Liver (tissue), 9 donors: Measurements from ENCODE around the gene COL11A1. TPM values are rescaled to one million over a fixed set of nuclear protein-coding genes. Genes with fewer than 3 reads are reported as not detected.

Experiments
- DNase-seq: peaks from one replicate; pipeline ENCODE4 v3.0.0-alpha.2; 2017; ENCODE audit warnings: low spot score
- H3K27ac ChIP-seq, 2 donors: one replicate each; pipeline ENCODE4 v1.7.0; 2013; ENCODE audit warnings: inconsistent platforms in 2 of 2, low read length in 2 of 2, control low read depth in 1 of 2, low read depth in 1 of 2, mild to moderate bottlenecking in 1 of 2
- H3K27me3 ChIP-seq, 4 donors: one replicate each; pipeline versions ENCODE4 v1.6.1 to v1.7.0; 2013; ENCODE audit warnings: low read length in 3 of 4, inconsistent platforms in 1 of 4, mild to moderate bottlenecking in 1 of 4, moderate library complexity in 1 of 4; ENCODE audit not compliant: control insufficient read depth in 4 of 4, insufficient read depth in 4 of 4
- H3K36me3 ChIP-seq, 4 donors: one replicate each; pipeline versions ENCODE4 v1.6.1 to v1.7.0; 2013; ENCODE audit warnings: low read length in 3 of 4, mild to moderate bottlenecking in 3 of 4, low read depth in 1 of 4, moderate library complexity in 1 of 4; ENCODE audit not compliant: control insufficient read depth in 4 of 4, insufficient read depth in 3 of 4
- H3K4me1 ChIP-seq, 4 donors: one replicate each; pipeline versions ENCODE4 v1.6.1 to v1.7.0; 2013; ENCODE audit warnings: low read length in 3 of 4, mild to moderate bottlenecking in 3 of 4, moderate library complexity in 1 of 4; ENCODE audit not compliant: control insufficient read depth in 4 of 4, insufficient read depth in 4 of 4
- H3K4me3 ChIP-seq, 3 donors: one replicate each; pipeline versions ENCODE4 v1.6.1 to v1.7.0; 2013; ENCODE audit warnings: low read length in 3 of 3, control low read depth in 1 of 3, low read depth in 1 of 3, mild to moderate bottlenecking in 1 of 3
- H3K9ac ChIP-seq, 2 donors: one replicate each; pipeline ENCODE4 v1.7.0; 2013; ENCODE audit warnings: low read length in 2 of 2, mild to moderate bottlenecking in 2 of 2, moderate library complexity in 2 of 2, control low read depth in 1 of 2, low read depth in 1 of 2
- H3K9me3 ChIP-seq, 4 donors: one replicate each; pipeline versions ENCODE4 v1.6.1 to v1.7.0; 2013; ENCODE audit warnings: low read length in 3 of 4; ENCODE audit not compliant: control insufficient read depth in 4 of 4
- CTCF ChIP-seq: fragments of 150-350 bp; IDR thresholded peaks from 2 replicates; pipeline ENCODE4 v1.5.1; 2017; ENCODE audit warnings: improper control_type of control experiment, low read depth, low read length; ENCODE audit not compliant: missing input control
- FOXA1 ChIP-seq: IDR thresholded peaks from 2 replicates; pipeline ENCODE4 v1.6.1; 2016; ENCODE audit warnings: antibody characterized with exemption
- FOXA2 ChIP-seq: IDR thresholded peaks from 2 replicates; pipeline ENCODE4 v1.6.1; 2016; ENCODE audit warnings: antibody characterized with exemption
- HNF4A ChIP-seq, 2 donors: conservative IDR thresholded peaks; 2 replicates each; pipeline ENCODE4 v1.6.1; 2016; ENCODE audit warnings: antibody characterized with exemption in 2 of 2, mild to moderate bottlenecking in 2 of 2
- NR2F2 ChIP-seq: IDR thresholded peaks from 2 replicates; pipeline ENCODE4 v1.6.1; 2016; ENCODE audit warnings: antibody characterized with exemption
- RAD21 ChIP-seq, 2 donors: IDR thresholded peaks; 2 replicates each; pipeline ENCODE4 v1.6.1; 2016; ENCODE audit warnings: antibody characterized with exemption in 2 of 2, mild to moderate bottlenecking in 2 of 2
- REST ChIP-seq: IDR thresholded peaks from 2 replicates; pipeline ENCODE4 v1.6.1; 2016; ENCODE audit warnings: antibody characterized with exemption, mild to moderate bottlenecking
- RXRA ChIP-seq, 2 donors: IDR thresholded peaks; 2 replicates each; pipeline ENCODE4 v1.6.1; 2017 to 2018; ENCODE audit warnings: antibody characterized with exemption in 2 of 2, mild to moderate bottlenecking in 1 of 2
- SP1 ChIP-seq: IDR thresholded peaks from 2 replicates; pipeline ENCODE4 v1.6.1; 2018; ENCODE audit warnings: antibody characterized with exemption, mild to moderate bottlenecking
- WGBS: extraction: QIAGEN DNeasy Blood & Tissue Kit; methylation state at CpG from one replicate; pipeline ENCODE4 v1.1.7; 2013; 5-methylcytosine and 5-hydroxymethylcytosine counted together
- polyA plus RNA-seq, 2 donors: library from polyadenylated mRNA; stranded (reverse) in 1 of 2; unstranded in 1 of 2; fragments of 200-250 nt in 1 of 2; fragments of >200 nt in 1 of 2; fragmentation: Nextera tagmentation in 1 of 2; extraction: Ambion mirVana in 1 of 2; gene quantifications; one replicate each; pipeline versions ENCODE4 v1.2.1 to v1.2.3, GENCODE V29; 2013 to 2015
- total RNA-seq, 2 donors: library from RNA; depleted of rRNA; stranded (reverse); fragments of >200 nt; gene quantifications; one replicate each; pipeline ENCODE4 v1.2.3, GENCODE V29; 2014
- TF ChIP-seq, protein P1 (sequence below): IDR thresholded peaks from 2 replicates; pipeline ENCODE4 v1.6.1; 2016; ENCODE audit warnings: antibody characterized with exemption
- TF ChIP-seq, protein P2 (sequence below): IDR thresholded peaks from 2 replicates; pipeline ENCODE4 v1.6.1; 2016; ENCODE audit warnings: antibody characterized with exemption
- donor health status: healthy.
- donor health status: healthy.
- donor health status: healthy.
- donor health status: healthy.
- donor health status: healthy.

The COL11A1 gene
- total and polyA plus RNA-seq, 4 donors = 0.01 to 0.42 TPM; not detected in 2

DNA sequence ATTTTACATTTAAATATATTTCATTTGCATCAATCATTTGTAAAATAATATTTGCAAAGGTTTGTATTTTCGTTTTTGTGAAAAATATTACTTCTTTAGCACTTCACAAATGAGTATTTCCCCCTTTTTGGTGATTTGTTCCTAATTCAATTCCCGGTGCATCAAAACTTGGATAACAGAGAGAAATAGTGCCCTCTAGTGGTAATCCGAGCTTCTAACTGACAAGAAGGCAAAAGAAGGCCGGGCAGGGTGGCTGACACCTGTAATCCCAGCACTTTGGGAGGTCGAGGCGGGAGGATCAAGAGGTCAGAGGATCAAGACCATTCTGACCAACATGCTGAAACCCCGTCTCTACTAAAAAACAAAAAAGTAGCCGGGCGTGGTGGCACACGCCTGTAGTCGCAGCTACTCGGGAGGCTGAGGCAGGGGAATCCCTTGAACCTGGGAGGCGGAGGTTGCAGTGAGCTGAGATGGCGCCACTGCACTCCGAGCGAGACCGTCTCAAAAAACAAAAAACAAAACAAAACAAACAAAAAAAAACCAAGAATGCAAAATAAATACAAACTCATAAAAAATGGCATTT is 137.7 kb downstream of the COL11A1 start:
- no peak for DNase-seq
- TF ChIP-seq, protein P1, sequence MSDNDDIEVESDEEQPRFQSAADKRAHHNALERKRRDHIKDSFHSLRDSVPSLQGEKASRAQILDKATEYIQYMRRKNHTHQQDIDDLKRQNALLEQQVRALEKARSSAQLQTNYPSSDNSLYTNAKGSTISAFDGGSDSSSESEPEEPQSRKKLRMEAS = no peak
- peak; percentile 34 for TF ChIP-seq CTCF
- peak; percentile 41 to 57 for TF ChIP-seq RAD21 (IDR thresholded peaks at IDR 0.05)
- TF ChIP-seq, protein P2, sequence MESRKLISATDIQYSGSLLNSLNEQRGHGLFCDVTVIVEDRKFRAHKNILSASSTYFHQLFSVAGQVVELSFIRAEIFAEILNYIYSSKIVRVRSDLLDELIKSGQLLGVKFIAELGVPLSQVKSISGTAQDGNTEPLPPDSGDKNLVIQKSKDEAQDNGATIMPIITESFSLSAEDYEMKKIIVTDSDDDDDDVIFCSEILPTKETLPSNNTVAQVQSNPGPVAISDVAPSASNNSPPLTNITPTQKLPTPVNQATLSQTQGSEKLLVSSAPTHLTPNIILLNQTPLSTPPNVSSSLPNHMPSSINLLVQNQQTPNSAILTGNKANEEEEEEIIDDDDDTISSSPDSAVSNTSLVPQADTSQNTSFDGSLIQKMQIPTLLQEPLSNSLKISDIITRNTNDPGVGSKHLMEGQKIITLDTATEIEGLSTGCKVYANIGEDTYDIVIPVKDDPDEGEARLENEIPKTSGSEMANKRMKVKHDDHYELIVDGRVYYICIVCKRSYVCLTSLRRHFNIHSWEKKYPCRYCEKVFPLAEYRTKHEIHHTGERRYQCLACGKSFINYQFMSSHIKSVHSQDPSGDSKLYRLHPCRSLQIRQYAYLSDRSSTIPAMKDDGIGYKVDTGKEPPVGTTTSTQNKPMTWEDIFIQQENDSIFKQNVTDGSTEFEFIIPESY = no peak

GRCh38 chr1:102967786-102968185 is 140.5 kb downstream of the COL11A1 start:
- no peaks in the 10 kb centered on the region for H3K4me1 ChIP-seq
- no peak overlapping the region for H3K4me3 ChIP-seq
- H3K36me3 ChIP-seq = no peaks in the 10 kb centered on the region
- TF ChIP-seq NR2F2 = no peak
- no peak for TF ChIP-seq FOXA1
- TF ChIP-seq FOXA2 = no peak
- no peak for TF ChIP-seq REST
- no peak for TF ChIP-seq RAD21 (IDR thresholded peaks at IDR 0.05)
- 48% methylated on average over 1 of the region's 1 CpG for WGBS
- H3K9me3 ChIP-seq = no peaks in the 10 kb centered on the region
- no peak overlapping the region for H3K9ac ChIP-seq
- H3K27me3 ChIP-seq = no peaks in the 10 kb centered on the region
- no peak for DNase-seq
- H3K27ac ChIP-seq = no peak overlapping the region

More for the DNA sequence above, 137.7 kb downstream of the COL11A1 start:
- Histone ChIP-seq H3K4me1 (no peaks in the 10 kb centered on the region), H3K27ac (no peak overlapping the region), H3K4me3 (no peak overlapping the region), H3K27me3 (no peaks in the 10 kb centered on the region), H3K36me3 (no peaks in the 10 kb centered on the region), H3K9me3 (no peaks in the 10 kb centered on the region), H3K9ac (no peak overlapping the region)
- 58% methylated on average over 17 of the region's 17 CpGs for WGBS

DNA sequence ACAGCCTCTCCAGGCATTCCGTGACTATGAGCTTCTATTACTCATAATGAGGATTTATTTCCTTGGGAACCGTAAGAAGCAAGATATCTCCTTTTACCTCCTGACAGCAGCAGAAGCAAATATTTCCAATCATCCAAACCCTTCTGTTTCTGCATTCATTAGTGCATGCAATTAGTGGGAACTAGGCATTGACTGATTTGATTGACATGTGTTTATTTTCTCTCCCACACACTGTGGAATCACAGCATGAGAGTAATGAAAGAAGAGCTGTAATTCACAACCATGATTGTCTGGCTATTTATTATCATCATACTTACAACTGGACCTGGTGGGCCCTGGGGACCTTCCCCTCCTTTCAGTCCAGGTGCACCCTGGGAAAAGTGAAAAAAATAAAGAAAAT is 146.8 kb downstream of the COL11A1 start:
- TF ChIP-seq, protein P1 = no peak
- TF ChIP-seq CTCF (no peak), SP1 (no peak), FOXA1 (no peak), RXRA (IDR thresholded peaks at IDR 0.05) (no peak), HNF4A (conservative IDR thresholded peaks at IDR 0.05) (no peak)
- no peaks in the 10 kb centered on the region for H3K27me3 ChIP-seq
- 88% methylated on average over 2 of the region's 2 CpGs for WGBS

More for the DNA sequence above, 146.8 kb downstream of the COL11A1 start:
- Histone ChIP-seq H3K4me1 (no peaks in the 10 kb centered on the region), H3K9me3 (no peaks in the 10 kb centered on the region), H3K36me3 (no peaks in the 10 kb centered on the region), H3K4me3 (no peak overlapping the region), H3K9ac (no peak overlapping the region), H3K27ac (no peak overlapping the region)
- DNase-seq = no peak
